GM12892 (cell line): ENCODE data around the gene CACNA1F.

ENCODE experiments used
- POLR2A ChIP-seq: IDR thresholded peaks from 2 replicates; pipeline ENCODE4 v1.6.1; 2011; ENCODE audit warnings: low read depth, low read length, control low read depth
- POLR2AphosphoS5 ChIP-seq: IDR thresholded peaks from 2 replicates; pipeline ENCODE4 v1.6.1; 2011; ENCODE audit warnings: low read depth, low read length, control low read depth

DNA sequence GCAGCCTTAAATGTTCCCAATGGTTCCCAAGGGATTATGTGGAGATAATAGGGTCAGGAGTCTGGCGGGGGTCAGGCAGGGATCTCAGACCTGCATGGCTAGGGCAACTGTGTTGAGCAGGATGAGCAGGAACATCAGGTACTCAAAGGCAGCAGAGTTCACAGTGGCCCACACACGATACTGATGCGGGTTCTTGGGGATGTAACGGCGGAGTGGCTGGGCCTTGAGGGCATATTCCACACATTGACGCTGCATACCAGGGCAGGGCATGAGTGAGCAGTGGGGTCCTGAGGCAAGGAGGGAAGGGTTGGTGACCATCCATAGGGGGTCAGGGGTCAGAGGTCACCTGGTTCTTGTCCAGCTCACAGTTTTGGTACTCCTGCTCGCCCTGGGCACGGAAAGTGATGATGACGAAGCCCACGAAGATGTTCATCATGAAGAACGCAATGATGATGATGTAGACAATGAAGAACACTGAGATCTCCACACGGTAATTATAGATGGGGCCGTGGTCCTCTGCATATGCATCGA lies 18.1 kb downstream of the CACNA1F start:
- TF ChIP-seq POLR2A (no peak), POLR2AphosphoS5 (no peak)
